Adrenal gland (tissue), 19 donors: Measurements from ENCODE around the gene CCDC92B. TPM values are rescaled to one million over a fixed set of nuclear protein-coding genes. Genes with fewer than 3 reads are reported as not detected.

Source experiments
- DNase-seq, 7 donors: peaks; one replicate each; pipeline ENCODE4 v3.0.0-alpha.2; 2019 to 2020
- H3K27ac ChIP-seq, 5 donors: fragments of 200-600 bp; sonication (generic) in 4 of 5; 1 replicate in 3 of 5; 2 replicates in 2 of 5; pipeline versions ENCODE4 v1.5.1 to v1.8.0; 2016 to 2020; ENCODE audit warnings: mild to moderate bottlenecking in 1 of 5
- H3K27me3 ChIP-seq: fragments of 200-600 bp; 2 replicates; pipeline ENCODE4 v1.8.0; 2021
- H3K36me3 ChIP-seq, 2 donors: fragments of 200-600 bp; replicated peaks in 1 of 2; 1 replicate in 1 of 2; 2 replicates in 1 of 2; pipeline versions ENCODE4 v1.5.1 to v1.8.0; 2018 to 2022
- H3K4me1 ChIP-seq, 2 donors: fragments of 200-600 bp; replicated peaks in 1 of 2; 1 replicate in 1 of 2; 2 replicates in 1 of 2; pipeline versions ENCODE4 v1.5.1 to v1.8.0; 2018 to 2021
- H3K4me3 ChIP-seq, 4 donors: fragments of 200-600 bp; sonication (generic) in 3 of 4; one replicate each; pipeline ENCODE4 v1.5.1; 2016 to 2018
- H3K9me3 ChIP-seq, 3 donors: fragments of 200-600 bp; sonication (generic) in 1 of 3; replicated peaks in 1 of 3; 1 replicate in 2 of 3; 2 replicates in 1 of 3; pipeline versions ENCODE4 v1.5.1 to v1.8.0; 2016 to 2021
- CTCF ChIP-seq, 6 experiments: fragments of 450-650 bp in 4 of 6; fragments of 200-600 bp in 2 of 6; sonication (generic) in 1 of 6; IDR thresholded peaks; 1 replicate in 5 of 6; 2 replicates in 1 of 6; pipeline versions ENCODE4 v1.5.1 to v1.8.0; 2016 to 2021; ENCODE audit warnings: antibody characterized with exemption in 6 of 6, mild to moderate bottlenecking in 2 of 6, moderate library complexity in 1 of 6
- POLR2A ChIP-seq, 2 donors: fragments of 450-650 bp; IDR thresholded peaks; one replicate each; pipeline ENCODE4 v1.6.1; 2017; ENCODE audit warnings: antibody characterized with exemption in 2 of 2, mild to moderate bottlenecking in 2 of 2, moderate library complexity in 1 of 2
- WGBS, 4 donors: extraction: QIAGEN DNeasy Blood & Tissue Kit in 2 of 4; methylation state at CpG; one replicate each; pipeline versions ENCODE4 v1.1.5 to v1.1.7; 2013 to 2017; 5-methylcytosine and 5-hydroxymethylcytosine counted together
- intact Hi-C, 2 donors: fragments of 100-400 bp; cut with DNase I; formaldehyde crosslinking; loops; one replicate each; pipeline versions ENCODE4 v1.14.1 to v1.15.0; 2022 to 2023
- long read RNA-seq, 10 donors: library from polyadenylated mRNA in 3 of 10; unstranded in 2 of 10; stranded (forward) in 1 of 10; transcript quantifications; one replicate each; pipeline ENCODE4 v2.0.0 and lab custom pipeline, GENCODE V29; 2021 to 2026
- polyA plus RNA-seq, 3 donors: library from polyadenylated mRNA; stranded (reverse); fragments of 200-250 nt in 2 of 3; fragments of 350-450 nt in 1 of 3; fragmentation: Illumina TruSeq in 1 of 3; extraction: RNeasy Lipid Tissue Mini Kit (QIAGEN cat#74804) in 1 of 3; gene quantifications; one replicate each; pipeline ENCODE4 v1.2.3, GENCODE V29; 2013 to 2014
- total RNA-seq, 9 donors: library from RNA; depleted of rRNA in 4 of 9; stranded (reverse); fragments of >200 nt in 4 of 9; fragments of 120-200 nt in 1 of 9; fragmentation: NEBNext Ultra II Directional in 1 of 9; extraction: Animal tissue kit (Norgen Biotek cat#: 25700) in 1 of 9; gene quantifications; one replicate each; pipeline versions ENCODE4 v1.1.0 to v1.2.4, GENCODE V29; 2013 to 2023
- donor health status: healthy with polysubstance abuse.
- donor health status: Bipolar disorder and iron deficiency.
- donor health status: DM: yes; HTN: yes; CAD: no.
- donor health status: DM: no; HTN: no; CAD: no.
- donor health status: DM: no; HTN: no; CAD: no.
- donor health status: DM: yes; HTN: yes; CAD: no.

Gene CCDC92B
- total RNA-seq (1 to 10 TPM in 1 of 9 donors, under 1 TPM in 5, not detected in 3; 0.10 to 1.5 (median 0.14) TPM), polyA plus RNA-seq (1 to 10 TPM in 1 of 3 donors, under 1 TPM in 2; 0.59 to 4.7 (median 0.77) TPM)
- long read RNA-seq, donor 1 = 0 reads
- long read RNA-seq, donor 2 = 0 reads
- long read RNA-seq, donor 3, partial matches to known transcripts = 0 of 2 reads
- long read RNA-seq, donor 3, other reads (novel, unspliced or antisense) = 0 of 2 reads
- long read RNA-seq, donor 4 = 0 reads
- long read RNA-seq, donor 5 = 0 reads
- long read RNA-seq, donor 6 = 0 reads
- long read RNA-seq, donor 7 = 0 reads
- long read RNA-seq, donor 8, partial matches to known transcripts = 0 of 1 reads
- long read RNA-seq, donor 8, other reads (novel, unspliced or antisense) = 0 of 1 reads
- long read RNA-seq, donor 9 = 0 reads
- long read RNA-seq, donor 10 = 0 reads

GRCh38 chr17:2749058-2749783, at the start of gene CCDC92B:
Gene CCDC92B (minus strand): TSS chr17:2749652. CDS start chr17:2735145, 14,507 bp downstream.
- H3K27ac ChIP-seq = peak within 1 kb of the TSS in 1 of 5 donors; percentile 47
- peaks cover 25% of the 10 kb centered on the region for H3K27me3 ChIP-seq
- no peaks in the 10 kb centered on the region for H3K9me3 ChIP-seq
- H3K4me1 ChIP-seq = peaks cover 0 to 9% of the 10 kb centered on the region in 2 donors
- DNase-seq = no peak
- H3K4me3 ChIP-seq = peak within 1 kb of the TSS in 1 of 4 donors; percentile 41
- intact Hi-C loops = no loop called here
- H3K36me3 ChIP-seq = no peaks in the 10 kb centered on the region
- 3 to 12% (median 6%) methylated on average over 15 to 70 of the region's 76 CpGs for WGBS, 4 donors
- no peak for TF ChIP-seq CTCF (IDR thresholded peaks at IDR 0.05)
- TF ChIP-seq POLR2A (IDR thresholded peaks at IDR 0.05) = no peak

GRCh38 chr17:2798678-2799077, 49.2 kb upstream of the CCDC92B start:
- no peak overlapping the region for H3K4me3 ChIP-seq
- no peaks in the 10 kb centered on the region for H3K9me3 ChIP-seq
- no peak for DNase-seq
- intact Hi-C loops = no loop called here
- no peak overlapping the region for H3K27ac ChIP-seq
- no peaks in the 10 kb centered on the region for H3K36me3 ChIP-seq
- no peak for TF ChIP-seq POLR2A (IDR thresholded peaks at IDR 0.05)
- no peak for TF ChIP-seq CTCF (IDR thresholded peaks at IDR 0.05)
- 35 to 72% (median 71%) methylated on average over 3 to 11 of the region's 11 CpGs for WGBS, 4 donors
- no peaks in the 10 kb centered on the region for H3K27me3 ChIP-seq
- H3K4me1 ChIP-seq = peaks cover 3 to 8% of the 10 kb centered on the region in 2 donors

GRCh38 chr17:2798188-2798587, 48.7 kb upstream of the CCDC92B start:
- H3K27ac ChIP-seq = no peak overlapping the region
- H3K4me3 ChIP-seq = no peak overlapping the region
- no peaks in the 10 kb centered on the region for H3K36me3 ChIP-seq
- intact Hi-C loops = no loop called here
- no peaks in the 10 kb centered on the region for H3K9me3 ChIP-seq
- no peak for DNase-seq
- 69 to 100% (median 89%) methylated on average over 2 to 11 of the region's 11 CpGs for WGBS, 4 donors
- no peak for TF ChIP-seq CTCF (IDR thresholded peaks at IDR 0.05)
- TF ChIP-seq POLR2A (IDR thresholded peaks at IDR 0.05) = no peak
- peaks cover 3 to 8% of the 10 kb centered on the region in 2 donors for H3K4me1 ChIP-seq
- no peaks in the 10 kb centered on the region for H3K27me3 ChIP-seq

GRCh38 chr17:2797637-2798036, 48.2 kb upstream of the CCDC92B start:
- Histone ChIP-seq H3K4me3 (no peak overlapping the region), H3K27ac (no peak overlapping the region), H3K27me3 (no peaks in the 10 kb centered on the region), H3K4me1 (peaks cover 3 to 8% of the 10 kb centered on the region in 2 donors), H3K9me3 (no peaks in the 10 kb centered on the region), H3K36me3 (no peaks in the 10 kb centered on the region)
- WGBS, 4 donors = 65 to 90% (median 75%) methylated on average over 5 to 11 of the region's 11 CpGs
- intact Hi-C loops = no loop called here
- TF ChIP-seq POLR2A (IDR thresholded peaks at IDR 0.05) = no peak
- no peak for TF ChIP-seq CTCF (IDR thresholded peaks at IDR 0.05)
- DNase-seq = no peak
